Measurements from ENCODE around the gene CHST9. TPM values are rescaled to one million over a fixed set of nuclear protein-coding genes. Genes with fewer than 3 reads are reported as not detected.

CHST9 gene
- polyA plus RNA-seq, 1 donor from 2014 or later = 0.32 TPM

DNA sequence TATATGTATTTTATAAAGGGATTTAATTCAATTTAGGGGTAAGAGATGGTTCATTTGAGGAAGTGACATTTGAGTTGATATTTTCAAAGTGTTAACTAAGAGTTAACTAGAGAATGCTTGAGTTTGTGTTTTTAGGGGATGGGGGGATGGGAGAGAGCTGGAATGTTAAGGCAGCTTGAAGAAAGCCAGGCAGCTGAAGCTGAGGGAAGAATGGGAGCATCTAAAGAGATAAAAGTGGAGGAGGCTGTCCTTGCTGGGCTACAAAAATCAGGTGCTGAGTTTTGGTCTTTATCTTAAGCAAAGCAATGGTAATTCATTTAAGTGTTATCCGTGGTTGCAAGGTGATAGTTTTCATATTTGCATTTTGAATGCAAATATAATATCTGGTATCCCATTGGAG is 9.2 kb downstream of the CHST9 start:
- Histone ChIP-seq H3K4me3 (ENCODE audit: low read length) (no peak overlapping the region), H3K27ac (ENCODE audit: low read length) (no peak overlapping the region), H3K9ac (ENCODE audit: low read length) (no peak overlapping the region), H2AFZ (ENCODE audit: low read depth, low read length) (no peak overlapping the region), H4K20me1 (ENCODE audit: insufficient read depth) (no peaks in the 10 kb centered on the region), H3K9me3 (ENCODE audit: low read length) (no peaks in the 10 kb centered on the region), H3K9me2 (ENCODE audit: insufficient read depth, low read length) (no peaks in the 10 kb centered on the region), H3K36me3 (ENCODE audit: insufficient read depth, low read length) (no peaks in the 10 kb centered on the region), H3F3A (ENCODE audit: insufficient read depth, low read length, poor library complexity, severe bottlenecking) (no peaks in the 10 kb centered on the region), H3K4me2 (ENCODE audit: low read length) (no peak overlapping the region), H3K27me3 (ENCODE audit: insufficient read depth, low read depth, low read length) (no peaks in the 10 kb centered on the region), H3K79me2 (replicated peaks; ENCODE audit: insufficient read depth, low read length) (no peaks in the 10 kb centered on the region)
- TF ChIP-seq SMC3 (conservative IDR thresholded peaks at IDR 0.05; ENCODE audit: poor library complexity) = no peak
- TF ChIP-seq MXI1 (conservative IDR thresholded peaks at IDR 0.05; ENCODE audit: poor library complexity, severe bottlenecking) = no peak
- TF ChIP-seq, protein P1, sequence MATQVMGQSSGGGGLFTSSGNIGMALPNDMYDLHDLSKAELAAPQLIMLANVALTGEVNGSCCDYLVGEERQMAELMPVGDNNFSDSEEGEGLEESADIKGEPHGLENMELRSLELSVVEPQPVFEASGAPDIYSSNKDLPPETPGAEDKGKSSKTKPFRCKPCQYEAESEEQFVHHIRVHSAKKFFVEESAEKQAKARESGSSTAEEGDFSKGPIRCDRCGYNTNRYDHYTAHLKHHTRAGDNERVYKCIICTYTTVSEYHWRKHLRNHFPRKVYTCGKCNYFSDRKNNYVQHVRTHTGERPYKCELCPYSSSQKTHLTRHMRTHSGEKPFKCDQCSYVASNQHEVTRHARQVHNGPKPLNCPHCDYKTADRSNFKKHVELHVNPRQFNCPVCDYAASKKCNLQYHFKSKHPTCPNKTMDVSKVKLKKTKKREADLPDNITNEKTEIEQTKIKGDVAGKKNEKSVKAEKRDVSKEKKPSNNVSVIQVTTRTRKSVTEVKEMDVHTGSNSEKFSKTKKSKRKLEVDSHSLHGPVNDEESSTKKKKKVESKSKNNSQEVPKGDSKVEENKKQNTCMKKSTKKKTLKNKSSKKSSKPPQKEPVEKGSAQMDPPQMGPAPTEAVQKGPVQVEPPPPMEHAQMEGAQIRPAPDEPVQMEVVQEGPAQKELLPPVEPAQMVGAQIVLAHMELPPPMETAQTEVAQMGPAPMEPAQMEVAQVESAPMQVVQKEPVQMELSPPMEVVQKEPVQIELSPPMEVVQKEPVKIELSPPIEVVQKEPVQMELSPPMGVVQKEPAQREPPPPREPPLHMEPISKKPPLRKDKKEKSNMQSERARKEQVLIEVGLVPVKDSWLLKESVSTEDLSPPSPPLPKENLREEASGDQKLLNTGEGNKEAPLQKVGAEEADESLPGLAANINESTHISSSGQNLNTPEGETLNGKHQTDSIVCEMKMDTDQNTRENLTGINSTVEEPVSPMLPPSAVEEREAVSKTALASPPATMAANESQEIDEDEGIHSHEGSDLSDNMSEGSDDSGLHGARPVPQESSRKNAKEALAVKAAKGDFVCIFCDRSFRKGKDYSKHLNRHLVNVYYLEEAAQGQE (IDR thresholded peaks at IDR 0.05; ENCODE audit: borderline replicate concordance) = no peak
- TF ChIP-seq TAF1 (IDR thresholded peaks at IDR 0.05; ENCODE audit: low read depth) = no peak

GRCh38 chr18:27175245-27175644 is 9.9 kb downstream of the CHST9 start:
- H3K79me2 ChIP-seq (replicated peaks; ENCODE audit: insufficient read depth, low read length) = no peaks in the 10 kb centered on the region
- no peak overlapping the region for H3K9ac ChIP-seq (ENCODE audit: low read length)
- no peaks in the 10 kb centered on the region for H3K36me3 ChIP-seq (ENCODE audit: insufficient read depth, low read length)
- TF ChIP-seq, protein P2, sequence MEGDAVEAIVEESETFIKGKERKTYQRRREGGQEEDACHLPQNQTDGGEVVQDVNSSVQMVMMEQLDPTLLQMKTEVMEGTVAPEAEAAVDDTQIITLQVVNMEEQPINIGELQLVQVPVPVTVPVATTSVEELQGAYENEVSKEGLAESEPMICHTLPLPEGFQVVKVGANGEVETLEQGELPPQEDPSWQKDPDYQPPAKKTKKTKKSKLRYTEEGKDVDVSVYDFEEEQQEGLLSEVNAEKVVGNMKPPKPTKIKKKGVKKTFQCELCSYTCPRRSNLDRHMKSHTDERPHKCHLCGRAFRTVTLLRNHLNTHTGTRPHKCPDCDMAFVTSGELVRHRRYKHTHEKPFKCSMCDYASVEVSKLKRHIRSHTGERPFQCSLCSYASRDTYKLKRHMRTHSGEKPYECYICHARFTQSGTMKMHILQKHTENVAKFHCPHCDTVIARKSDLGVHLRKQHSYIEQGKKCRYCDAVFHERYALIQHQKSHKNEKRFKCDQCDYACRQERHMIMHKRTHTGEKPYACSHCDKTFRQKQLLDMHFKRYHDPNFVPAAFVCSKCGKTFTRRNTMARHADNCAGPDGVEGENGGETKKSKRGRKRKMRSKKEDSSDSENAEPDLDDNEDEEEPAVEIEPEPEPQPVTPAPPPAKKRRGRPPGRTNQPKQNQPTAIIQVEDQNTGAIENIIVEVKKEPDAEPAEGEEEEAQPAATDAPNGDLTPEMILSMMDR (IDR thresholded peaks at IDR 0.05; ENCODE audit: poor library complexity, severe bottlenecking) = no peak
- TF ChIP-seq EZH2 (IDR thresholded peaks at IDR 0.05; ENCODE audit: borderline replicate concordance, insufficient read depth, low read length, poor library complexity, severe bottlenecking) (no peak), SMC3 (conservative IDR thresholded peaks at IDR 0.05; ENCODE audit: poor library complexity) (no peak), TAF1 (IDR thresholded peaks at IDR 0.05; ENCODE audit: low read depth) (no peak), POLR2AphosphoS5 (IDR thresholded peaks at IDR 0.05) (no peak), MXI1 (conservative IDR thresholded peaks at IDR 0.05; ENCODE audit: poor library complexity, severe bottlenecking) (no peak), RAD21 (conservative IDR thresholded peaks at IDR 0.05) (no peak), EP300 (conservative IDR thresholded peaks at IDR 0.05; ENCODE audit: poor library complexity, severe bottlenecking) (no peak)
- TF ChIP-seq, protein P1 (IDR thresholded peaks at IDR 0.05; ENCODE audit: borderline replicate concordance) = no peak
- no peak overlapping the region for H3K4me3 ChIP-seq (ENCODE audit: low read length)
- H3K4me2 ChIP-seq (ENCODE audit: low read length) = no peak overlapping the region
- no peak overlapping the region for H3K27ac ChIP-seq (ENCODE audit: low read length)
- no peaks in the 10 kb centered on the region for H3F3A ChIP-seq (ENCODE audit: insufficient read depth, low read length, poor library complexity, severe bottlenecking)
- no peaks in the 10 kb centered on the region for H3K9me2 ChIP-seq (ENCODE audit: insufficient read depth, low read length)
- no peaks in the 10 kb centered on the region for H3K27me3 ChIP-seq (ENCODE audit: insufficient read depth, low read depth, low read length)
- no peaks in the 10 kb centered on the region for H4K20me1 ChIP-seq (ENCODE audit: insufficient read depth)
- no peak overlapping the region for H2AFZ ChIP-seq (ENCODE audit: low read depth, low read length)
- no peaks in the 10 kb centered on the region for H3K9me3 ChIP-seq (ENCODE audit: low read length)

Measured in neural cell (in vitro differentiated cells).